DOHH2 (cell line): ENCODE measurements around the gene SRI.
A peak's percentile ranks its signal among the peaks of the same experiment; 100 is the strongest.

Source experiments
- H3F3A ChIP-seq: fragments of 200-600 bp; sonication (generic), shearing (Covaris generic); 2 replicates; pipeline ENCODE4 v1.6.0; 2016; ENCODE audit warnings: antibody characterized with exemption, mild to moderate bottlenecking; ENCODE audit not compliant: control insufficient read depth, insufficient read depth
- H3K27ac ChIP-seq: fragments of 200-600 bp; sonication (generic); 2 replicates; pipeline ENCODE4 v1.5.1; 2014; ENCODE audit warnings: low read depth, mild to moderate bottlenecking, low read length, moderate library complexity
- H3K27me3 ChIP-seq: fragments of 200-600 bp; sonication (generic); 2 replicates; pipeline ENCODE4 v1.6.1; 2014; ENCODE audit warnings: mild to moderate bottlenecking, low read length, mixed read lengths; ENCODE audit not compliant: control insufficient read depth
- H3K36me3 ChIP-seq: fragments of 200-600 bp; sonication (generic); 2 replicates; pipeline ENCODE4 v1.6.1; 2014; ENCODE audit warnings: mild to moderate bottlenecking, low read length, moderate library complexity, mixed read lengths; ENCODE audit not compliant: control insufficient read depth
- H3K4me1 ChIP-seq: fragments of 200-600 bp; sonication (generic); 2 replicates; pipeline ENCODE4 v1.6.1; 2014; ENCODE audit warnings: mild to moderate bottlenecking, low read length, mixed read lengths; ENCODE audit not compliant: control insufficient read depth
- H3K4me2 ChIP-seq: fragments of 200-600 bp; sonication (generic); 2 replicates; pipeline ENCODE4 v1.6.0; 2014; ENCODE audit warnings: mild to moderate bottlenecking, low read length, moderate library complexity
- H3K4me3 ChIP-seq: fragments of 200-600 bp; sonication (generic); 2 replicates; pipeline ENCODE4 v1.5.1; 2014; ENCODE audit warnings: mild to moderate bottlenecking, low read length, mixed read lengths
- H3K79me2 ChIP-seq: fragments of 200-600 bp; sonication (generic); 2 replicates; pipeline ENCODE4 v1.6.1; 2014; ENCODE audit warnings: mild to moderate bottlenecking, low read length, mixed read lengths; ENCODE audit not compliant: control insufficient read depth
- H3K9me2 ChIP-seq: fragments of 200-600 bp; sonication (generic); replicated peaks from 2 replicates; pipeline ENCODE4 v1.6.1; 2014; ENCODE audit warnings: mild to moderate bottlenecking, low read length, mixed read lengths; ENCODE audit not compliant: control insufficient read depth
- H3K9me3 ChIP-seq: fragments of 200-600 bp; sonication (generic); 2 replicates; pipeline ENCODE4 v1.6.1; 2014; ENCODE audit warnings: antibody characterized with exemption, low read length, mixed read lengths; ENCODE audit not compliant: control insufficient read depth, insufficient read depth
- H4K20me1 ChIP-seq: fragments of 200-600 bp; sonication (generic); 2 replicates; pipeline ENCODE4 v1.6.0; 2014; ENCODE audit warnings: low read depth, mild to moderate bottlenecking, antibody characterized with exemption, low read length, moderate library complexity; ENCODE audit not compliant: control insufficient read depth, insufficient read depth
- EZH2phosphoT487 ChIP-seq: fragments of 200-600 bp; sonication (generic); IDR thresholded peaks from 2 replicates; pipeline ENCODE4 v1.6.1; 2017; ENCODE audit warnings: borderline replicate concordance, mild to moderate bottlenecking, antibody characterized with exemption, low read length, moderate library complexity, mixed read lengths
- TF ChIP-seq, protein P1 (sequence below): fragments of 200-600 bp; sonication (generic); IDR thresholded peaks from one replicate; pipeline ENCODE4 v1.5.1; 2014; ENCODE audit warnings: antibody characterized with exemption, mild to moderate bottlenecking, low read depth, low read length; ENCODE audit not compliant: poor library complexity, severe bottlenecking

SRI gene

DNA sequence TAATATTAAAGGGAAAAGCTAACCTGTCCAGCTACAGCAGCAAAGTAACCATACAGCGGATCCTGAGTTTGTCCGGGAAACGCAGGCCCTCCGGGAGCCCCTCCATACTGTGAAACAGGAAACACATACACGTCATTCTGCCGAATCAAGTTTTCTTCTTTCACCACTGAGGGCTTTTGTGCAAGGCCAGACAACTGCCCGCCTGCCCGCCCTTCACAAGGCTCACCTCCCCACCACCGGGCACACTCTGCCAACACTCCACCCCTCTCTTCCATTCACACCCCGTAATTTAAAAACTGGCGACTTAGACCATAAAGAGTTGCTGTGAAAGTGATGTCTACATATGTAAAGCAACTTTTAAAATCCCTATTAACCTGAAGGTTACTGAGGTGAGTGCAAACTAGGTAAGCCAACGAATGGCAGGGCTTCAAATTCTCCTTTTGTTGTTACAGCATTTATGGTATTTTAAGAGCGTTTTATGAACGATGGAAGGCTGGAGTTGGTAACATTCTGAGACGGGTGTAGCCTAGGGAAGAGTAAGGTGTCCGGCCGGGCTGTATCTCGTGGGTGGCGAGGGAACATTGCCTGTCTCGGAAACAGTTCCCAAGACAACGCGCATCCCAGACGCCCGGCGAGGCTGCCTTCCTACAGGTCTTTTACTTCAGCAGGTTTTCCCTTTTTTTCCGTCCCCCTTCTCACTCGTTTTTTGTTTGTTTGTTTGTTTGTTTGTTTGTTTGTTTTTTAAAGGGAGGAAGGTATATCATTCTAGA is 817 bp downstream of the SRI start:
- no peaks in the 10 kb centered on the region for H4K20me1 ChIP-seq
- H3K4me1 ChIP-seq: peaks cover 29% of the 10 kb centered on the region
- no peaks in the 10 kb centered on the region for H3K9me3 ChIP-seq
- H3K4me3 ChIP-seq: peak overlapping the region; percentile 90
- H3K27ac ChIP-seq: peak overlapping the region; percentile 51
- 0 out of 2 replicates have a peak, but pooled peaks cover 9% of the 10 kb centered on the region for H3F3A ChIP-seq
- no peaks in the 10 kb centered on the region for H3K27me3 ChIP-seq
- no peak for TF ChIP-seq EZH2phosphoT487
- TF ChIP-seq, protein P1, sequence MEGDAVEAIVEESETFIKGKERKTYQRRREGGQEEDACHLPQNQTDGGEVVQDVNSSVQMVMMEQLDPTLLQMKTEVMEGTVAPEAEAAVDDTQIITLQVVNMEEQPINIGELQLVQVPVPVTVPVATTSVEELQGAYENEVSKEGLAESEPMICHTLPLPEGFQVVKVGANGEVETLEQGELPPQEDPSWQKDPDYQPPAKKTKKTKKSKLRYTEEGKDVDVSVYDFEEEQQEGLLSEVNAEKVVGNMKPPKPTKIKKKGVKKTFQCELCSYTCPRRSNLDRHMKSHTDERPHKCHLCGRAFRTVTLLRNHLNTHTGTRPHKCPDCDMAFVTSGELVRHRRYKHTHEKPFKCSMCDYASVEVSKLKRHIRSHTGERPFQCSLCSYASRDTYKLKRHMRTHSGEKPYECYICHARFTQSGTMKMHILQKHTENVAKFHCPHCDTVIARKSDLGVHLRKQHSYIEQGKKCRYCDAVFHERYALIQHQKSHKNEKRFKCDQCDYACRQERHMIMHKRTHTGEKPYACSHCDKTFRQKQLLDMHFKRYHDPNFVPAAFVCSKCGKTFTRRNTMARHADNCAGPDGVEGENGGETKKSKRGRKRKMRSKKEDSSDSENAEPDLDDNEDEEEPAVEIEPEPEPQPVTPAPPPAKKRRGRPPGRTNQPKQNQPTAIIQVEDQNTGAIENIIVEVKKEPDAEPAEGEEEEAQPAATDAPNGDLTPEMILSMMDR: no peak
- peaks cover 53% of the 10 kb centered on the region for H3K79me2 ChIP-seq
- H3K9me2 ChIP-seq: no peaks in the 10 kb centered on the region
- H3K36me3 ChIP-seq: peaks cover 48% of the 10 kb centered on the region
- H3K4me2 ChIP-seq: peak overlapping the region; percentile 85

DNA sequence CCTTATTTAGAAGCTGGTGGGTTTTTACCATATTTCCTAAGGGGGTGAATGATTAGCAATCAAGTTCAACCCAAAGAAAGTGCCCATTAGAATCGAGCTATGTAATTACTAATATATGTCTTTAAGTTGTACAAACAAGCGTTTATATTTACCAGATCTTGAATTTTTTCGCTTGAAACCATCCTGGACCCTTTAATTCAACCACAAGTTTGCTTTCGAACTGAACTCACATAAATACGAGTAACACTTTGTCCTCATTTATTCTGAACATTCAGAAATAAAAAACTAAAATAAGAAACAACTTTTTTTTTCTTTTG is 1.5 kb downstream of the SRI start:
- H3K27me3 ChIP-seq: no peaks in the 10 kb centered on the region
- H3K4me3 ChIP-seq: peak overlapping the region; percentile 90
- 0 out of 2 replicates have a peak, but pooled peaks cover 9% of the 10 kb centered on the region for H3F3A ChIP-seq
- peaks cover 29% of the 10 kb centered on the region for H3K4me1 ChIP-seq
- H3K27ac ChIP-seq: peak overlapping the region; percentile 51
- no peaks in the 10 kb centered on the region for H3K9me2 ChIP-seq
- H3K4me2 ChIP-seq: peak overlapping the region; percentile 85
- H3K79me2 ChIP-seq: peaks cover 54% of the 10 kb centered on the region
- peaks cover 54% of the 10 kb centered on the region for H3K36me3 ChIP-seq
- no peak for TF ChIP-seq EZH2phosphoT487
- TF ChIP-seq, protein P1: no peak
- H3K9me3 ChIP-seq: no peaks in the 10 kb centered on the region
- no peaks in the 10 kb centered on the region for H4K20me1 ChIP-seq

- Histone ChIP-seq H3K9me2 (no peaks in the 10 kb centered on the region), H3K9me3 (no peaks in the 10 kb centered on the region), H3K4me3 (peak overlapping the region; percentile 90), H3K4me1 (peaks cover 29% of the 10 kb centered on the region), H3K27me3 (no peaks in the 10 kb centered on the region), H3K27ac (peak overlapping the region; percentile 51), H3K79me2 (peaks cover 54% of the 10 kb centered on the region), H3K4me2 (peak overlapping the region; percentile 85), H3K36me3 (peaks cover 60% of the 10 kb centered on the region), H3F3A (0 out of 2 replicates have a peak, but pooled peaks cover 9% of the 10 kb centered on the region), H4K20me1 (no peaks in the 10 kb centered on the region)
- TF ChIP-seq, protein P1: no peak
- TF ChIP-seq EZH2phosphoT487: no peak
Observed at GRCh38 chr7:88217675-88218428, 2.0 kb downstream of the SRI start.
